HepG2 (cell line): ENCODE data around the gene TRAPPC12. TPM values are rescaled to one million over a fixed set of nuclear protein-coding genes. Genes with fewer than 3 reads are reported as not detected.

ENCODE experiments used
- ATAC-seq: fragments of 200-7000 bp; cut with Tn5 transposase; 3 replicates; pipeline ENCODE4 v1.9.1; 2020; ENCODE audit warnings: mild to moderate bottlenecking, moderate library complexity
- BruUV-seq: library from RNA; stranded (reverse); fragments of 400-500 nt; replicated peaks from 2 replicates; lab custom pipeline; 2021; lab: Mats Ljungman, UMichigan
- CTCF ChIA-PET: fragments of 300-600 bp; formaldehyde crosslinking; extraction: SDS; loops from one replicate; lab custom pipeline; 2021; ENCODE audit warnings: low total read pairs, inconsistent platforms, low intra/inter-chr PET ratio; lab: Yijun Ruan, JAX
- POLR2A ChIA-PET: fragments of 350-600 bp; sonication (Branson Sonifier 250); formaldehyde crosslinking; loops from one replicate; lab custom pipeline; 2020; ENCODE audit warnings: antibody characterized with exemption, inconsistent platforms; lab: Yijun Ruan, JAX
- DNase-seq: peaks from one replicate; pipeline ENCODE4 v3.0.0-alpha.2; 2015; ENCODE audit warnings: low spot score
- FAIRE-seq: peaks from 3 replicates; lab custom pipeline; 2011; peaks lifted over from hg19 to GRCh38; lab: Jason Lieb, UNC
- H2AFZ ChIP-seq: one replicate; pipeline ENCODE4 v1.6.1; 2011; ENCODE audit warnings: low read length, inconsistent platforms
- H3K27ac ChIP-seq: fragments of 300-600 bp; 3 replicates; pipeline ENCODE4 v1.8.0; 2011; ENCODE audit warnings: mixed run types, mild to moderate bottlenecking, mixed read lengths, low read length, inconsistent platforms; ENCODE audit not compliant: insufficient read depth; ENCODE audit errors: extremely low read length
- H3K27me3 ChIP-seq, 2 experiments: fragments of 200-600 bp in 1 of 2; 2 replicates in 1 of 2; 3 replicates in 1 of 2; pipeline versions ENCODE4 v1.6.0 to v1.8.0; 2011; ENCODE audit warnings: low read length in 2 of 2, mild to moderate bottlenecking in 2 of 2, moderate library complexity in 2 of 2, inconsistent platforms in 1 of 2; ENCODE audit not compliant: insufficient read depth in 2 of 2, control insufficient read depth in 1 of 2
- H3K36me3 ChIP-seq, 2 experiments: fragments of 200-600 bp in 1 of 2; replicated peaks in 1 of 2; 2 replicates in 1 of 2; 3 replicates in 1 of 2; pipeline versions ENCODE4 v1.5.1 to v1.8.0; 2011; ENCODE audit warnings: low read length in 2 of 2, inconsistent platforms in 1 of 2; ENCODE audit not compliant: insufficient read depth in 2 of 2, control insufficient read depth in 1 of 2
- H3K4me1 ChIP-seq: 2 replicates; pipeline ENCODE4 v1.5.1; 2012; ENCODE audit warnings: low read length, inconsistent platforms; ENCODE audit not compliant: insufficient read depth
- H3K4me2 ChIP-seq: 2 replicates; pipeline ENCODE4 v1.6.0; 2011; ENCODE audit warnings: low read depth, low read length, inconsistent platforms
- H3K4me3 ChIP-seq, 3 experiments: fragments of 200-600 bp in 1 of 3; sonication (generic), shearing (Covaris generic) in 1 of 3; replicated peaks in 1 of 3; 2 replicates each; pipeline ENCODE4 v1.5.1; 2011 to 2016; ENCODE audit warnings: low read length in 3 of 3, inconsistent platforms in 2 of 3, low read depth in 2 of 3, mild to moderate bottlenecking in 2 of 3, control low read depth in 1 of 3, mixed read lengths in 1 of 3; ENCODE audit not compliant: insufficient read depth in 1 of 3
- H3K79me2 ChIP-seq: one replicate; pipeline ENCODE4 v1.6.1; 2011; ENCODE audit warnings: low read length, inconsistent platforms; ENCODE audit not compliant: insufficient read depth
- H3K9ac ChIP-seq: 2 replicates; pipeline ENCODE4 v1.6.0; 2011; ENCODE audit warnings: mild to moderate bottlenecking, low read depth, low read length, inconsistent platforms; ENCODE audit not compliant: insufficient read depth
- H3K9me3 ChIP-seq: 2 replicates; pipeline ENCODE4 v1.5.1; 2012; ENCODE audit warnings: mild to moderate bottlenecking, low read length
- H4K20me1 ChIP-seq: 2 replicates; pipeline ENCODE4 v1.6.0; 2011; ENCODE audit warnings: inconsistent platforms, mild to moderate bottlenecking, low read length, moderate library complexity; ENCODE audit not compliant: insufficient read depth
- HMG20A ChIP-seq: IDR thresholded peaks from 2 replicates; pipeline ENCODE4 v1.6.1; 2016; ENCODE audit warnings: borderline replicate concordance
- JARID2 ChIP-seq: sonication (generic); formaldehyde crosslinking; IDR thresholded peaks from 2 replicates; pipeline ENCODE4 v1.8.1; 2023; ENCODE audit warnings: missing genetic modification reagents, inconsistent platforms; ENCODE audit not compliant: insufficient replicate concordance
- KDM3A ChIP-seq: IDR thresholded peaks from 2 replicates; pipeline ENCODE4 v1.6.1; 2018; ENCODE audit warnings: low read depth, missing compliant biosample characterization
- NCOA5 ChIP-seq: sonication (generic); formaldehyde crosslinking; IDR thresholded peaks from 2 replicates; pipeline ENCODE4 v1.4.0; 2020; ENCODE audit warnings: missing genetic modification reagents
- RFX1 ChIP-seq: fragments of 450-650 bp; IDR thresholded peaks from 2 replicates; pipeline ENCODE4 v1.6.1; 2017
- SMARCE1 ChIP-seq: fragments of 450-650 bp; IDR thresholded peaks from 2 replicates; pipeline ENCODE4 v1.6.1; 2017; ENCODE audit warnings: borderline replicate concordance
- SRSF4 ChIP-seq: fragments of 200-400 bp; formaldehyde crosslinking; IDR thresholded peaks from one replicate; pipeline ENCODE4 v1.6.1; 2018; ENCODE audit warnings: mild to moderate bottlenecking, low read depth, low read length, moderate library complexity; ENCODE audit not compliant: poor library complexity, severe bottlenecking
- ZNF501 ChIP-seq: sonication (generic); formaldehyde crosslinking; IDR thresholded peaks from 2 replicates; pipeline ENCODE4 v1.5.1; 2020; ENCODE audit warnings: mild to moderate bottlenecking, moderate library complexity, missing genetic modification reagents
- ZNF569 ChIP-seq: sonication (generic); formaldehyde crosslinking; IDR thresholded peaks from 2 replicates; pipeline ENCODE4 v1.5.0; 2020; ENCODE audit warnings: mild to moderate bottlenecking, missing genetic modification reagents, moderate library complexity, borderline replicate concordance
- ZNF768 ChIP-seq: sonication (generic); formaldehyde crosslinking; IDR thresholded peaks from 2 replicates; pipeline ENCODE4 v1.4.0; 2020; ENCODE audit warnings: missing genetic modification reagents
- WGBS: methylation state at CpG from one replicate; pipeline ENCODE4 v1.1.6; 2017; ENCODE audit warnings: low lambda C conversion rate; 5-methylcytosine and 5-hydroxymethylcytosine counted together
- in situ Hi-C: cut with HindIII; loops from 2 replicates; pipeline ENCODE4 v1.10.0; 2017; ENCODE audit warnings: low pct_unique_long_range_greater_than_20kb; ENCODE audit not compliant: extremely low pct_ligation_motif_present
- intact Hi-C: fragments of 100-400 bp; cut with micrococcal nuclease; formaldehyde crosslinking; loops from one replicate; pipeline ENCODE4 v1.10.0; 2022; ENCODE audit not compliant: unreplicated experiment
- polyA plus RNA-seq, 8 experiments: library from polyadenylated mRNA; depleted of rRNA in 3 of 8; stranded (reverse) in 7 of 8; unstranded in 1 of 8; fragments of >200 nt; fragmentation: Illumina TruSeq in 4 of 8; extraction: Trizol in 4 of 8; gene quantifications; 2 replicates each; pipeline versions ENCODE4 v1.2.1 to v1.2.3, GENCODE V29; 2011 to 2016; ENCODE audit warnings: low read depth in 4 of 8, missing spikeins in 1 of 8, mixed read lengths in 1 of 8; ENCODE audit not compliant: insufficient read depth in 1 of 8
- total RNA-seq, 5 experiments: library from RNA; depleted of rRNA; stranded (reverse); fragments of >200 nt; fragmentation: Illumina TruSeq; extraction: Trizol; gene quantifications; 2 replicates each; pipeline ENCODE4 v1.2.3, GENCODE V29; 2016; ENCODE audit warnings: low read depth in 1 of 5
- TF ChIP-seq, protein P1 (sequence below): sonication (generic); formaldehyde crosslinking; IDR thresholded peaks from 2 replicates; pipeline ENCODE4 v1.5.0; 2020; ENCODE audit warnings: missing genetic modification reagents
- TF ChIP-seq, protein P2 (sequence below): sonication (generic); formaldehyde crosslinking; IDR thresholded peaks from 2 replicates; pipeline ENCODE4 v1.4.0; 2020; ENCODE audit warnings: missing genetic modification reagents
- TF ChIP-seq, protein P3 (sequence below): sonication (generic); formaldehyde crosslinking; IDR thresholded peaks from 2 replicates; pipeline ENCODE4 v1.4.0; 2020; ENCODE audit warnings: mild to moderate bottlenecking, missing genetic modification reagents

Gene TRAPPC12
- total and polyA plus RNA-seq, 2 of the 13 experiments (the other 11 are each of a cell fraction or from before 2014, with no cell fraction given) = 46.4 to 97.7 TPM

DNA sequence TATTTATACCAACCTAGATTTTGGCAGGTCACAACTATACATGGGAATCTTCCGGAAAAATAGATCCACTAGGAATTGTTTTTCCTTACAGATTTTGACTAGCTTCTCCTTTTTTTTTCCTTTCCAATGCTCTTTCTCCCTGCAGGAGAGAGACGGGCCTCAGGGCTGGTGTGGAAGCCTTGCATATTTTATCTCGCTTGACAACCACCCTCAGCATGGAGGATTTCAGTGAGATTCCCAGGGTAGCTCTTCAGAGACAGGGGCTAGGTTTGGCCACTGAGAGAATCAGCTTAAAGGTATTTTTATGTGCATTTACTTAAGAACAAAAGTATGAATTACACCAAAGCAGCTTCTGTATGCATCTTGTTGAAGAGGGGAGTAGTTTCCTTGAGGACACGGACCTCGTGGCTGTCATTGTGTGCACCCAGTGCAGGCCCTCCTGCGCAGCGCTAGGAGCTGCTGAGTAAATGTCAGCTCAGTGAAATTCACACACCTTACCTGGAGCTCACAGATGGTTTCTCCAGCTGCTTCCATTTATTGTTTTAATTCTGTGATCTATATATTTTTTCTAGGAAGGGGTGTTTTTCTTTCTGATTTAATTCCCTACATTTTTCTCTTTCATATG is 54.4 kb downstream of the TRAPPC12 start:
- peaks cover 11 to 31% of the 10 kb centered on the region in 2 experiments; a peak in 4 of 5 replicates for H3K36me3 ChIP-seq
- ChIA-PET POLR2A (interaction anchor here (0.7 to 0.8 kb wide), 2 partner anchors 9 to 26 kb away, joined by 3 read pairs; no protein-coding TSS in a partner anchor), CTCF (no interaction called here)
- no peak overlapping the region for H3K4me3 ChIP-seq
- peaks cover 9% of the 10 kb centered on the region for H3K4me1 ChIP-seq
- H3K4me2 ChIP-seq = no peak overlapping the region
- TF ChIP-seq JARID2 (CRISPR knock-in tag) = no peak
- TF ChIP-seq, protein P1, sequence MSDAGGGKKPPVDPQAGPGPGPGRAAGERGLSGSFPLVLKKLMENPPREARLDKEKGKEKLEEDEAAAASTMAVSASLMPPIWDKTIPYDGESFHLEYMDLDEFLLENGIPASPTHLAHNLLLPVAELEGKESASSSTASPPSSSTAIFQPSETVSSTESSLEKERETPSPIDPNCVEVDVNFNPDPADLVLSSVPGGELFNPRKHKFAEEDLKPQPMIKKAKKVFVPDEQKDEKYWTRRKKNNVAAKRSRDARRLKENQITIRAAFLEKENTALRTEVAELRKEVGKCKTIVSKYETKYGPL (CRISPR knock-in tag) = no peak
- ATAC-seq = no peak
- H3K27ac ChIP-seq = no peak overlapping the region
- H3K9me3 ChIP-seq = no peaks in the 10 kb centered on the region
- no peak for DNase-seq
- no peak for FAIRE-seq
- no TSS peak for BruUV-seq
- no peaks in the 10 kb centered on the region for H3K79me2 ChIP-seq
- intact Hi-C loops (no loop called here), in situ Hi-C loops (no loop called here)
- H4K20me1 ChIP-seq = no peaks in the 10 kb centered on the region
- no peak overlapping the region for H3K9ac ChIP-seq
- H3K27me3 ChIP-seq = no peaks in the 10 kb centered on the region
- WGBS = 98% methylated on average over 7 of the region's 7 CpGs
- H2AFZ ChIP-seq = no peak overlapping the region

DNA sequence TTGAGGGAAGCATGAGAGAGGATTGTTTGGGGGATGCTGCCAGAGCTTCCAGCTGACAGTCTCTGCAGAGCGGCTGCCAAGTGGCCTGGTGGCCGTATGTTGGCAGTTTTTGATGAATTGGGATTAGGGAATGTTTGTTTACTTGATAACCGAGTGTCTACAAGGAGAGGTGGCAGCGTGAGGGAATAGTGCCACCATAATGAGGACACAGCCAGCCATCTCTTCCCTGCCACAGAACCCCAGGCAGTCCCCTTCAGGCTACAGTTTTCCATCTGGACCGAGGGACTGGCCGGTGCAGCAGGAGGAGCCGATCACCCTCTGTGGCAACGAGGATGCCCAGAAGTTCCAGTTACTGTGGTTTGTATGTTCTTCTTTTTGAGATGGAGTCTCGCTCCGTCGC is 55.2 kb downstream of the TRAPPC12 start:
- no peaks in the 10 kb centered on the region for H4K20me1 ChIP-seq
- WGBS = 97% methylated on average over 11 of the region's 11 CpGs
- no TSS peak for BruUV-seq
- no peaks in the 10 kb centered on the region for H3K9me3 ChIP-seq
- POLR2A ChIA-PET = interaction anchor here (1.1 kb wide), 1 partner anchor 84 kb away, joined by 3 read pairs; no protein-coding TSS in a partner anchor
- CTCF ChIA-PET = no interaction called here
- H3K4me3 ChIP-seq = no peak overlapping the region
- no peak overlapping the region for H2AFZ ChIP-seq
- H3K79me2 ChIP-seq = no peaks in the 10 kb centered on the region
- no peak overlapping the region for H3K4me2 ChIP-seq
- intact Hi-C loops (no loop called here), in situ Hi-C loops (no loop called here)
- peaks cover 9% of the 10 kb centered on the region for H3K4me1 ChIP-seq
- no peak overlapping the region for H3K27ac ChIP-seq
- FAIRE-seq = no peak
- ATAC-seq = no peak
- peaks cover 8 to 24% of the 10 kb centered on the region in 2 experiments; a peak in 4 of 5 replicates for H3K36me3 ChIP-seq
- no peak for DNase-seq
- H3K27me3 ChIP-seq = no peaks in the 10 kb centered on the region
- no peak overlapping the region for H3K9ac ChIP-seq
- no peak for TF ChIP-seq HMG20A
- TF ChIP-seq RFX1 = no peak
- no peak for TF ChIP-seq NCOA5 (CRISPR knock-in tag)
- no peak for TF ChIP-seq ZNF569 (CRISPR knock-in tag)
- no peak for TF ChIP-seq KDM3A (CRISPR knock-in tag)
- no peak for TF ChIP-seq ZNF768 (CRISPR knock-in tag)
- TF ChIP-seq SMARCE1 = no peak
- no peak for TF ChIP-seq SRSF4
- TF ChIP-seq, protein P2, sequence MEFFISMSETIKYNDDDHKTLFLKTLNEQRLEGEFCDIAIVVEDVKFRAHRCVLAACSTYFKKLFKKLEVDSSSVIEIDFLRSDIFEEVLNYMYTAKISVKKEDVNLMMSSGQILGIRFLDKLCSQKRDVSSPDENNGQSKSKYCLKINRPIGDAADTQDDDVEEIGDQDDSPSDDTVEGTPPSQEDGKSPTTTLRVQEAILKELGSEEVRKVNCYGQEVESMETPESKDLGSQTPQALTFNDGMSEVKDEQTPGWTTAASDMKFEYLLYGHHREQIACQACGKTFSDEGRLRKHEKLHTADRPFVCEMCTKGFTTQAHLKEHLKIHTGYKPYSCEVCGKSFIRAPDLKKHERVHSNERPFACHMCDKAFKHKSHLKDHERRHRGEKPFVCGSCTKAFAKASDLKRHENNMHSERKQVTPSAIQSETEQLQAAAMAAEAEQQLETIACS (CRISPR knock-in tag) = no peak
- TF ChIP-seq, protein P3, sequence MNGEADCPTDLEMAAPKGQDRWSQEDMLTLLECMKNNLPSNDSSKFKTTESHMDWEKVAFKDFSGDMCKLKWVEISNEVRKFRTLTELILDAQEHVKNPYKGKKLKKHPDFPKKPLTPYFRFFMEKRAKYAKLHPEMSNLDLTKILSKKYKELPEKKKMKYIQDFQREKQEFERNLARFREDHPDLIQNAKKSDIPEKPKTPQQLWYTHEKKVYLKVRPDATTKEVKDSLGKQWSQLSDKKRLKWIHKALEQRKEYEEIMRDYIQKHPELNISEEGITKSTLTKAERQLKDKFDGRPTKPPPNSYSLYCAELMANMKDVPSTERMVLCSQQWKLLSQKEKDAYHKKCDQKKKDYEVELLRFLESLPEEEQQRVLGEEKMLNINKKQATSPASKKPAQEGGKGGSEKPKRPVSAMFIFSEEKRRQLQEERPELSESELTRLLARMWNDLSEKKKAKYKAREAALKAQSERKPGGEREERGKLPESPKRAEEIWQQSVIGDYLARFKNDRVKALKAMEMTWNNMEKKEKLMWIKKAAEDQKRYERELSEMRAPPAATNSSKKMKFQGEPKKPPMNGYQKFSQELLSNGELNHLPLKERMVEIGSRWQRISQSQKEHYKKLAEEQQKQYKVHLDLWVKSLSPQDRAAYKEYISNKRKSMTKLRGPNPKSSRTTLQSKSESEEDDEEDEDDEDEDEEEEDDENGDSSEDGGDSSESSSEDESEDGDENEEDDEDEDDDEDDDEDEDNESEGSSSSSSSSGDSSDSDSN (CRISPR knock-in tag) = no peak
- TF ChIP-seq ZNF501 (CRISPR knock-in tag) = no peak
